ENCODE data around the gene CUL4B.

DNA sequence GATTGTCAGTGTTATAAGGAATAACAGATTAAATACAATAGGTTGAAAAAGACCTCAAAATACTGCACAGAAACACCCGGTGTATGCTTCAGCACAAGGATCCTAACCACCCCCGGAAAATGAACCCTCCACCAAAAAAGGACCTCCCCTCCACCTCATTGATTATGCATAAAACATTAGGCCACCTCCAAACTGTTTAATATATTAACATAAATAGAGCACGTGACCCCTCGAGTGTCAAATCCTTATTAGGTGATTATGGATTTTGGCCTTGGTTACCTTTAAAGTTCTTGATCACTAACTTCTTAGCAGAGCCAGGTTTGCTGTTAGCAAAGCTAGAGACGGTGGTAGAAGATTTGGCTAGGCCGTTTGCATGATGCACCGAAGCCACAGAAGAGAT is 958 bp downstream of the CUL4B start:
- TF ChIP-seq, protein P1, sequence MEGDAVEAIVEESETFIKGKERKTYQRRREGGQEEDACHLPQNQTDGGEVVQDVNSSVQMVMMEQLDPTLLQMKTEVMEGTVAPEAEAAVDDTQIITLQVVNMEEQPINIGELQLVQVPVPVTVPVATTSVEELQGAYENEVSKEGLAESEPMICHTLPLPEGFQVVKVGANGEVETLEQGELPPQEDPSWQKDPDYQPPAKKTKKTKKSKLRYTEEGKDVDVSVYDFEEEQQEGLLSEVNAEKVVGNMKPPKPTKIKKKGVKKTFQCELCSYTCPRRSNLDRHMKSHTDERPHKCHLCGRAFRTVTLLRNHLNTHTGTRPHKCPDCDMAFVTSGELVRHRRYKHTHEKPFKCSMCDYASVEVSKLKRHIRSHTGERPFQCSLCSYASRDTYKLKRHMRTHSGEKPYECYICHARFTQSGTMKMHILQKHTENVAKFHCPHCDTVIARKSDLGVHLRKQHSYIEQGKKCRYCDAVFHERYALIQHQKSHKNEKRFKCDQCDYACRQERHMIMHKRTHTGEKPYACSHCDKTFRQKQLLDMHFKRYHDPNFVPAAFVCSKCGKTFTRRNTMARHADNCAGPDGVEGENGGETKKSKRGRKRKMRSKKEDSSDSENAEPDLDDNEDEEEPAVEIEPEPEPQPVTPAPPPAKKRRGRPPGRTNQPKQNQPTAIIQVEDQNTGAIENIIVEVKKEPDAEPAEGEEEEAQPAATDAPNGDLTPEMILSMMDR (IDR thresholded peaks at IDR 0.05): no peak
- TF ChIP-seq POLR2AphosphoS5 (IDR thresholded peaks at IDR 0.05; ENCODE audit: low read depth, low read length): no peak
- no peak for TF ChIP-seq TCF7L2 (IDR thresholded peaks at IDR 0.05; ENCODE audit: low read depth, low read length)
- no peak for TF ChIP-seq SIN3A (IDR thresholded peaks at IDR 0.05; ENCODE audit: borderline replicate concordance, insufficient read depth, low read depth, low read length)
- TF ChIP-seq, protein P2, sequence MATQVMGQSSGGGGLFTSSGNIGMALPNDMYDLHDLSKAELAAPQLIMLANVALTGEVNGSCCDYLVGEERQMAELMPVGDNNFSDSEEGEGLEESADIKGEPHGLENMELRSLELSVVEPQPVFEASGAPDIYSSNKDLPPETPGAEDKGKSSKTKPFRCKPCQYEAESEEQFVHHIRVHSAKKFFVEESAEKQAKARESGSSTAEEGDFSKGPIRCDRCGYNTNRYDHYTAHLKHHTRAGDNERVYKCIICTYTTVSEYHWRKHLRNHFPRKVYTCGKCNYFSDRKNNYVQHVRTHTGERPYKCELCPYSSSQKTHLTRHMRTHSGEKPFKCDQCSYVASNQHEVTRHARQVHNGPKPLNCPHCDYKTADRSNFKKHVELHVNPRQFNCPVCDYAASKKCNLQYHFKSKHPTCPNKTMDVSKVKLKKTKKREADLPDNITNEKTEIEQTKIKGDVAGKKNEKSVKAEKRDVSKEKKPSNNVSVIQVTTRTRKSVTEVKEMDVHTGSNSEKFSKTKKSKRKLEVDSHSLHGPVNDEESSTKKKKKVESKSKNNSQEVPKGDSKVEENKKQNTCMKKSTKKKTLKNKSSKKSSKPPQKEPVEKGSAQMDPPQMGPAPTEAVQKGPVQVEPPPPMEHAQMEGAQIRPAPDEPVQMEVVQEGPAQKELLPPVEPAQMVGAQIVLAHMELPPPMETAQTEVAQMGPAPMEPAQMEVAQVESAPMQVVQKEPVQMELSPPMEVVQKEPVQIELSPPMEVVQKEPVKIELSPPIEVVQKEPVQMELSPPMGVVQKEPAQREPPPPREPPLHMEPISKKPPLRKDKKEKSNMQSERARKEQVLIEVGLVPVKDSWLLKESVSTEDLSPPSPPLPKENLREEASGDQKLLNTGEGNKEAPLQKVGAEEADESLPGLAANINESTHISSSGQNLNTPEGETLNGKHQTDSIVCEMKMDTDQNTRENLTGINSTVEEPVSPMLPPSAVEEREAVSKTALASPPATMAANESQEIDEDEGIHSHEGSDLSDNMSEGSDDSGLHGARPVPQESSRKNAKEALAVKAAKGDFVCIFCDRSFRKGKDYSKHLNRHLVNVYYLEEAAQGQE (IDR thresholded peaks at IDR 0.05; ENCODE audit: insufficient read depth in 1 of 2, low read depth in 2 of 2, low read length in 1 of 2): no peak
